NCI-H345 (cell line): ENCODE measurements around the gene TNPO3.
"Not testable (repeated sequence)": the region's sequence is repeated elsewhere in the genome, so short reads cannot be mapped to it uniquely, and the experiment has no call there.

Experiments used
- DNase-seq: peaks from one replicate; lab custom pipeline; 2025; lab: John Stamatoyannopoulos, UW

The TNPO3 gene

DNA sequence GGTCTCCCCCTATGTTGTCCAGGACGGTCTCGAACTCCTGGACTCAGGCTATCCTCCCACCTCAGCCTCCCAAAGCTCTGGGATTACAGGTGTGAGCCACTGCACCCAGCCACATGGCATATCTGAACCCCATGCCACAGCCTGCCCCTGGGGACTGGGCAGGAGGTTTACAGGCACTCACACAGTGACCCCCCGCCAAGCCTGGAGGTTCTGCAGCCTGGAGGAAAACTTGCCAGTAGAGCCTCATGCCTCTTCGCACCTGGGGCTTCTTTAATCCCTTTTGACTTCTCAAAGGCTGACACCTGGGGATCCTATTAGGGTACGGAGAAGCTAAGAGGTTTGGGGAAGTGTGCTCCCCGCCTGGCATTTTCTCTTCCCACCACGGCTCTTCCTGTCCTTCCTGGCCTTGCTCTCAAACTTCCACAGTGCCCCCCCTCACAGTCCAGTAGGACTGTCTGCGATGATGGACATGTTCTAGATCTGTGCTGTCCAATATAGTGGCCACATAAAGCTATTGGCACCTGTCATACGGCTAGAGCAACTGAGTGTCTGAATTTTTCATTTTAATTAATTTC is 133.0 kb downstream of the TNPO3 start:
- no peak for DNase-seq

DNA sequence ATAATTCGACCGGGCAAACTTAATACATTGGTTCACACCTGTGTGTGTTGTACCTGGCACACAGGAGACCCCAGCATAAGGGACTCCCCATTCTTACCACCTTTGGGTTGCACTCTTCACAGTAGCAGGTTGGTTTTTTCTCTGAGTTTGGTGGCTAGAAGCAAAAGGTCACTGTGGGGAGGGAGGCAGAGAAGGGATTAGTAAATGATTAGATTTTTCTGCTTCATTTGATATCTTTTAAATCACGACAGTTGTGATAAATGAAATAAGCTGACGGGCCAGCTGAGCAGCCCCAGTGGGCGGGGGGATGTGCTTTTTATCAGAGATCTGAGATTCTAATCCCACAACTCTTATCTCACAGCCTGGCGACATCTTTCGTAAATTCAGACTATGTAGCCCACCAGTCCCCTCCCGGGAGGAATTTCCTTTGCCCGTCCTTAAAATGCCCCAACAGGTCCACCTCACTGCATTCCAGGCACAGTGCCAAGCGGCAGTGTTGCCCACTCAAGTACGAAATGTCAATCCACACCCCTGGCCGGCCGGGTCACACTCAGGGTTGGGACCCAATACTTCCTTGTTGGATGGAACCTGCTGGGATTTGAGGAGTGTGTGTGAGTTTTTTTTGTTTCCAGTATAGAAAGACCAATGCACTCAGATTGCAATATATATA is 133.9 kb downstream of the TNPO3 start:
- no peak for DNase-seq

DNA sequence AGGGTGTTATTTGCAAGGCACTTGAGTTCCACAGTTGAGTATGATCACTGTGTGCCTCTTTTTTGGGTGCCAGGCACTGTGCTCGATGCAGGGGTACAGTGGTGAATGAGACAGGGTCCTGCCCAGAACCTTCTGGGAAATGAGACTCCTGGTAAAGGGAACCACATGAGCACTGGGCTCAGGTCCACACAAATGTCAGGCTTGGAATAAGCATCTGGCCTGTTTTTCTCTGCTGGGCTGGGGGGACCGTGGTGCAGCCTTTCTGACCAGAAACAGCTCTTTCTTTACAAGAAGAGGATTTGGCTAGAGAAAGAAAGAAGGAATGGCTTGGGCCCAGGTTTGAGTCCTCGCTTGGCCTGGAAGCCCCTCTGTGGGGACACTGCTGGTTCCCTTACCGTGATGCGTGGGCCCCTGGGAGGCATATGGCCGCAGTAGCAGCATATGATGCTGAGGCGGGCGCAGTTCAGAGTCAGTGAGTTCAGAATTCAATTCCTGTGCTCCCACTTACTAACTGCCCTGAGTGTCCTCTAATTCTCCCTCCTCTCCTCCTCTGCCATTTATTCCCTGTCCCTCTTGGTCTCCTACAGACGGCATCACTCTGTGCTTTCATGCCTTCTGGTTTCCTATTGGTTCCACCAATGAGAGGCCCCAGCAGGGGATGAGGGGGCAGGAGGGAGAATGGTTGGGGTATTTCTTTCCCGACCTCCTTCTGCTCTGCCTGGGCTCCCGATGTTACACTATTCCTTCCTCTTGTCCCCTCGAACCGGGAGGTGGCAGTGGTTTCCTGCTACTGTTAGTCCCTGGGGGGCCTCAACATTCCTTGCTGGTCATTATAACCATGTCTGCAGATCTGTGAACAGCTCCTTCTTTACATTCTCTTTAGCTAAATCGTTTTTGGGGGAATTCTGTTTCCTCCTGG is 134.8 kb downstream of the TNPO3 start:
- DNase-seq: no peak

DNA sequence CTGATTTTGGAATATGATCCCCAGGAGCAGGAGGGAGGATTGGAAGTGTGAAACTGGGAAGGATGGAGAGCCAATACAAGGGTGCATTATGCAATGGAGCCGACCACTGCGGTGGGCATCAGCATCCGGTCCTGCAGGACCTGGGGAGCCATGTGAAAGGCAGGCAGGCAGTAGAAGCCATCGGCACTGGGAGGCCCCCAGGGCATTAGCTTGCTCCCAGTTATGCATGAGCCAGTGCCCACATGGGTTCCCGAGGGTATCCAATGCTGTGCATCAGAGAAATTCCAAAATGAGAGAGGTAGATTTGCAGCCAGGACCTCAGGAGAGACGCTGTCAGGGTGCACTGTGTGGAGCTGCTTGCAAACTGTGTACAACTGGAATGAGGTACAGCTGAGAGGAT is 135.7 kb downstream of the TNPO3 start:
- DNase-seq: no peak

DNA sequence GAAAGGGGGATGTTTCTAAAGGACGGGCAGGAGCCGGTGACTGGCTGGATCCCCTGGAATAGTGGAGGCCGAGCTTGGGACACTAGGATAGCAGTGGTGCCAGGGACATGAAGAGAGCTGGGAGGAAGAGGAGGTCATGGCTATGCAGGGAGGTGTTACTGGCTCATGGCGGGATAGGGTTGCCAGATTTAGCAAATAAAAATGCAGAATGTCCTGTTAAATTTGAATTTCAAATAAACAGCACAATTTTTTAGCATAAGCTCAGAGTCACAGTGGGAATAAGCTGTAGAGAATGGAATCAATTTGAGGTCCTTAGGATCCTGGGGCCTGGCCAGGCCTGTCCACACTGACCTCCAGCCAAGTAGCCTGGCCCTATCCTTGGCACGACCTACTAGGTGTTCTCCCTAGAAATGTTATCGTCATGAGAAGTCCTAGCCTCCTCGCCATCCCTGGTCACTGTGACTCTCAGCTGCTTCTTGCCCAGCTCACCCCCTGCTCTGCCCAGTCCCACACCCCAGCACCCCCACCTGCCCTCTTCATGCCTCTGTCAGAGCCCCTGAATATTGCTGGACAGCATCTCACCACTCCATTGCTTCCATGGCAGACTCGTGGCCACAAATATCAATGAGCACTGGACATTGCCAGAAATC is 136.8 kb downstream of the TNPO3 start:
- DNase-seq: no peak

DNA sequence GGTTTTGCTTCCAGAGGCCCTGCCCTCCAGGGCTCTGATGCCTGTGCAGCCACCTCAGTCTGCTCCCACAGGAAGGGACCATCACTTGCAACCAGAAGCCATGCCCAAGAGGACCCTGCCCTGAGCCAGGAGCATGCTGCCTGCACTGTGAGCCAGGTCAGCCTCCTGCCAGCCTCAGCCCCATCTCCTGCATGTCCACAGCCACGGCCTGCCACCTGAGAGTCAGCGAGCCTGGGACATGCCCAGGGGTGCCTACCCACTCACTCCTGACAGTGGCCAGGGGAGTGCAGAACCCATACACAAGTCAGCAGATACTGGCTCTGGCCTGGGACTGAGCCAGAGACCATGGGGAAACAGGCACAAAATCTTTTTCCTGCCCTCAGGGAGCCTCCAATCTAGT is 137.8 kb downstream of the TNPO3 start:
- DNase-seq: no peak

DNA sequence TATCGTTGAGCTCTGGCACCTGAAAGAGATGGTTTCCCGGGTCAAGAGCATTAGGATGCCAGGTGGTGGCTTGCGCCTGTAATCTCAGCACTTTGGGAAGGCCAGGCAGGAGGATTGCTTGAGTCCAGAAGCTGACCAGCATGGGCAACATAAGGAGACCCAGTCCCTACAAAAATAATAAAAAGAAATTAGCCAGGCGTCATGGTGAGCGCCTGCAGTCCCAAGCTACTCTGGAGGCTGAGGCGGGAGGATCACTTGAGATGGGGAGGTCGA is 138.3 kb downstream of the TNPO3 start:
- no peak for DNase-seq

DNA sequence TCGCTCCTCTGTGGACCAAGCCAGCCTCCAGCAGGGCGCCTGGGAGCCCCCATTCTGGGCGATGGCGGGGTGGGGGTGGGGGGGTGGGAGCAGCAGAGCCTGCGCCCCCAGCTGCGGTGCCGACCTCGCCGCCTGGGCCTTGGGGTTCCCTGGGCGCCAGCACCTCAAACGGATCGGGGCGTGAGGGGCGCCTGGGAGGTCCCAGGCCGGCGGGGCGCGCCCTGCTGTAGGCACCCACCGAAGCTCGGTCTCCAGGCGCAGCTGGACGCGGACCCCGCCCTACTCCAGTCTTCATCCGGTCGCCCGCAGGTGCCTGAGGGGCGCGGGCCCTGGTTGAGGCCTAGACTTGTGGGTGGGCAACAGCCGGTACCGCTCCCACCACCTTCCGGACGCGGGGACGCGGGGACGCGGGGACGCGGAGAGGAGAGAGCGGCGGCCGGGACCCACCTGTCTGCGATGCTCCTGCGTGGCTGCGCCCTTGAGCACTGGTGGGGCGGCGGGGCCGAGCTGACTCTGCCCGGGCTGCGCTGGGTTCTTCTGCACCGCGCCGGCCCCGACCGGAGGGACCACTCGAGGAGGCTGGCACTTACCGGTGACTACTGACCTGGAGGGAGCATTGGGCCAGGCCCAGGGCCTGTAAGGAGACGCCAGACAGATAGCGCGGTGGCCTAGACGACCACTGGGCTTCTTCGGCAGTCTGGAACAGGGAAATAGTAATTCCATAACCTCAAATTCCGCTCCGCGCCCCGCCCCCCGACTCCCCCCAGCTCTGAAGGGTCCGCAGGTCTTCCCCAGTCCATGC is 138.9 kb downstream of the TNPO3 start:
- no peak for DNase-seq

DNA sequence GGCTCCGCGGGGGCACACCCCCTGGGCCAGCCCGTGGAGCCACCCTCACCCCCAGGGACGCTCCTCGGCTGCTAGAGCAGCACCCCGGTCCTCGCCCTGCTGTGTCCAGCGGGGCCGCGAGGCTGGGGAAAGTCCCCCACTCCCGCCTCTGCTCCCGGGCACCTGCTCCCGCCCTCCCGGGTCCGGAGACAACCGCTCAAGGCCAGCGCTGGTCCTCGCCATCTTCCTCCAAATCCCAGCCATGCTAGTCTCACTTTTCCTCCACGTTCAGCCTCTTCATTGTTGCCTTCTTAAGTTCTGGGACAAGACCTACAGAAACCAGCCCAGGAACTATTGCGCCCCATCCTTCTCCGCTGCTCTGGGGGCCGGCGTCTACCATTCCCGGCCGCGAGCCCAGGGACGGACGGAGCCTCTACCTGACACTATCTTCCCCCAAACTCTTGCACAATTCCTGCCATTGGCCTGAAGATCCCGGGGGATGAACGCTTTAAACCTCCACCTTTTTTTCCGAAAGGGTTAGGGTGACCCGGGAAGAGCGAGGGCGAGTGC is 139.6 kb downstream of the TNPO3 start:
- no peak for DNase-seq

DNA sequence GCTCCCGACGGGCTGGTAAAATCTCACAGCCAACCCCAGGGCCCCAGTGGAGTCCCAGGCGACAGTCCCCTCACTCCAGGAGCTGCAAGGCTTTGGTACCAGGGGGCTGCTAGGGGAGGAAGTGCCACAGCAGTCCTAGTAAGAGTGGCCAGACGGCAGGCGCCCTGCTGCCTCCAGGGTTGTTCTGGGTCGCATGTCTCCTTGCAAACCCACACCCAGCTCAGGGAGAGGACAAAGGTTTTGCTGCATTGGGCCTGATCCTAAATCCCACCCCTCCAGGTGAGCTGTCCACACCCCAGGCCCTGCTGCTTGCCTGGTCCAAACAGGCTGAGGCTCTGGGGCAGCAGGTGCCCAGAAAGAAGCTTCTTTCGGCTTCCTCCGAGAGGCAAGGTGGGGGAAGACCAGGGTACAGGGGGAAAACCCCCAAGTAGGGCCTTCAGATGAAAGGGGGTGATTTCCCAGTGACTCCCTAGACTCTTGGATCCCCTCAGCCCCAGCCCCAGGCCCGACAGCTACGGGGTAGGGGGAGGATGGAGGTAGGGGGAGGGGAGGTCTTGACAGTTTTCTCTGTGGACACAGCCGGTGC is 140.3 kb downstream of the TNPO3 start:
- no peak for DNase-seq

DNA sequence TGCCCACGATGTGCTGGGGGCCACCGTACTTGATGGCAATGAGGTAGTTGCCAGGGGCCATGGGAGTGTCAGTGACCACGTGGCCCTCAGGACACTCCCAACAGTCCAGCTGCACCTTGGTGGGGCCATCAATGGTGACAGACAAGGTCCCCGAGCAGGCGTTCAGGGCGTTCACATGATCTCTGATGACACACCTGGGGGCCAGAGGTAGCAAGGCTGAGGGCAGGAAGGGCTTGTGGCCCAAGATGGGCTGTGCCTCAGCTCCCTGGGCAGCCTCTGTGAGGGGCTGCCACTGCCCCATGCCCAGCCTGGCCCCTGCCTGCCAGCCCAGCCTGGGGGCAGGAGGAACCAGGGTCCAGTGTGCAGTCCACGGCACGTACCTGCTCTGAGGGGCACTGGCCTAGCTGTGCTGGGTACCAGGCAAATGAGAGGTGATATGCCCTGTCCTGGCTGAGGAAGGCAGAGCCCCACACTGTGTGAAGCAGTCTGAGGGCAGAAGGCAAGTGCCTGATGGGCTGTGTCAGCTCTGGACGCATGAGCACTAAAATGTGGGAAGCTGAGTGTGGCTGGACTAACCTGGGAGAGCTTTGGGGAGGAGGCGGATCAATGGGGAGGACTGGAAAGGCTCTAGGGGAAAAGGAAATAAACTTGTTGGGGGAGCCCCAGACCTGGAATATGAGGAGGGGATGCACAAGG is 140.9 kb downstream of the TNPO3 start:
- no peak for DNase-seq

DNA sequence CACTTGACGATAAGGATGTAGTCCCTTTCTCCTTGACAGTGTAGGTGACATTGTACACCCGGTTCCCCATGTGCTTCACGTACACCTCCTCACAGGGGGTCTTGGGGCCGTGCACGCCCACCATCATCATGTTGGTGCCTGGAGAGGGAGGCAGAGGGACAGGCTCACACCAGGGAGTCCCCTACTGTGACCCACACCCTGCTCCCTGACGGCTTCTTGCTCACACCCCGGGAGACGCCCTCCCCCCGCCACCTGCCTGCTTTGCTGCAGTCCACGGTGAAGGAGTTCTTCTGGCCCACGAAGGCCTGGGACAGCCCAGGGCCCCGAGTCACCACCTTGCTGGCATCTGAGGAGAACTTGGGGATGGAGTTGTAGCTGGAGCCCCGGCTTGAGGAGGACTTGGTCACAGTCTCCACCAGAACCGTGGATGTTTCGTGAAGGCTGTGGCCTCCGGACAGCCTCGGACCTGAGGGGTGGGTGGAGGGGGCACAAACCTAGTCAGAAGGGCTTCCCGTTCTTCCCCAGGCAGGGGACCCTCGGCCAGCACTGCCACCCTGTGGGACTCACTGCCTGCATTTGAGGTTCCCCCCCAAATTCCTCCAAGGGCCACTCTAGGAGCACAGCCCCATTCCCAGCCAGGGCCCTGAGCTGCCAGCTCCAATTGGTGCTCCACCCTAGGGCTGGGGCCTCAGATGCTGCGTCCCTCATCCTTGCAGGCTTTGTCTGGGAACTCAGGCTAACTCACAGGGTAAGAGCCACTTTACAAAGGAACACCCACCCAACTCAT is 142.0 kb downstream of the TNPO3 start:
- DNase-seq: not testable (repeated sequence)

DNA sequence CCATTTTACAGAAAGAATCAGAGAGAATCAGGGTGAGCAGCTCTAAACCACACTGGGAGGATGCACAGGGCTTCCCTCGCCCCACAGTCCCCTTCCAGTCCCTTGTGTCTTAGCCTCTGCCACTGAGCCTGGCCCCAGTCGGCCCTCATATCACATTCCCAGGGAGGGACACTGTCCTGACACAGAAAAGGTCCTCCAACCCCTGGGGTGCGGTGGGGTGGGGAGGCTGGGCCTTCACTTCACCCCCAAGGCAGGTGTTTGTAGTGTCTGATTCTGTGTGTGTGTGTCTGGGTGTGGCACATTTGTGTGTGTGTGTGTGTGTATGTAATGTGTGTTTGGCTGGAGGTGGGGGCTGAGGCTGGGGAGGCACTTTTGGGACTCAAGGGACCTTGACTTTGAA is 142.6 kb downstream of the TNPO3 start:
- DNase-seq: no peak

DNA sequence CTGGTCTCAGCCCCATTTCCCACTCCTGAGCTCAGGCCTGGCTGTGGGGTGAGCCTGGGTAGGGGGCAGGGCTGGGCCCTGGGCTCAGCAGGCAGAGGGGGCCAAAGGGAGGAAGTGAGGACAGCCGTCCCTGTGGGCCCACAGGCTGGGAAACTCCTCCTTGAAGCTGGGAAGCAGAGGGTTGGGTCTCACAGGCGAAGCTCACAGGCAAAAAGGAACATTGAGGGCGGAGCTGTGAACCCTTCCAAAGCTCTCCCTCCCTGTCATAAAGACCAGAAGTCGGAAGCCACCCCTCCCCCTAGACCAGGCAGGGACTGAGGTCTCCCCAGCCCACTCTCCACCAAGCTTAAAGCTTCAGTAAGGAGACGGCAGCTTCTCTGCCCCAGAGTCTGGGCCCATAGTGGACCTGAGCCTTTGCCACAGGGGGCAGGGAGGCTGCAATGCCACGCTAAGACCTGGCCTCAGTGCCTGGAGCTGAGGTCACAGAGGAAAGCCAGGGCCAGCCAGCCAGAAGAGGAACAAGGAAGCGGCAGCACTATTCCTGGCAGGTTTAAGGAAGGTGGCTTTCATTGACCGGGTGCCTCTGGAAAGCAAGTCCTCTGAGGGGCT is 143.4 kb downstream of the TNPO3 start:
- DNase-seq: no peak

DNA sequence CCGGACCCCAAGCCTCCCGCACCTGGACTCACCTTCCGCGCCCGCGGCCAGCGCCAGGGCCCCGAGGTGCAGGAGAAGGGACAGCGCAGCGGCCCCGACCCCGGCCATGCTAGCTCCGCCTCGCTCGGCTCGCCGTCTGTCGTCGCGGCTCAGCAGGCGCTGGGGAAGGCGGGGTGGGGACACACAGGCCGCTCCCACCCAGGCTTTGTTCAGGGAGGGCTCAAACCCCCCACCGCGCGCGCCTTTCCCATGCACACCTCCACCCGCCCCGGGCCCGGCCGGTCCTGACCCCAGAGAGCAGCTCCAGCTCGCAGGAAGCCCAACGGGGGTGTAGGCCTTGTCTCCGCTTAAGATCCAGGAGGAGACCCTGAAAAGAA is 144.4 kb downstream of the TNPO3 start, which contains the start of gene KCP:
KCP (minus strand) TSS at position 141 of the 377 bp plus-strand sequence; CDS start at position 108, 33 bp downstream.
- no peak for DNase-seq

DNA sequence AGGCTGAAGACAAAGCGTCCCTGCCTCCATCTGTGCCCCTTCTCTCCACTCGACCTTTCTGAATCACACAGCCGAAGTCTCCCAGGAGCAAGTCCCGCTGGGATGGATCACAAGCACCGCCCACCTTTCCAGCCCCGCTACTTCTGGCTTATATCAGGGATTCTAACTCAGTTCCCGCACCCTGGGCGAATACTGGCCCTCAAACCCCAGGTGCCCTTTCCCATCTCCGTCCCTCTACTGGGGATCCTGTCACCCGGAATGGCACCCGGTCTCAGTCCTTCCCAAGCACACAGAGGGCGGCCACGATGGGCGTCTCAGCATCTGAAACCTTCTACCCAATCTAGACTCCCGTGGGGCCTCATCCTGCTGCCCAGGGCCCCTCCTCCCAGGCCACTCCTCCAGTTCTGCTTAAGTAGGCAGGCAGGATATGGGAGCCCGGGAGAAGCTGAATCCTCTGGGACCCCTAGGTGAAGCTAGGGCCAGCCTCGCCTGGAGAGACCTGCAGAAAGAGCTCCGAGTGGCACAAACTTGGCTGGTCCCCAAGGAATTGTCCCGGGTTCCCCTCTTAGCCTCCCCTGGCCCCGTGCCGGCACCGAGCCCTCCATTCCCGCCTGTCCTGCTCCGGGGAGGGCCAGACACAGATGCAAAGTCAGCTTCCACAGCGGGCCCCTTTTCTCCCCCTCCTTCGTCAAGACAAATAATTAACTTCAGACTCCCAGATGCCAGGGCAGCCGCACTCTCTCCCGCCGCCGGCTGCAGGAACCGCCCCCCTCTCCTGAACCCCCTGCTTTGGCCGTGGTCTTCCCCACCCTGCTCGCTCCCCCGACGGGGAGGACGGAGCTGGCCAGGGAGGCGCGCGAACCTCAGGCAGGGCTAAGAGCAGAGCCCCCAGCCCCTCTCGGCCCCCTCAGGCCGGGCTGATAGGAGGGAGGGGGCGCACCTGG is 145.0 kb downstream of the TNPO3 start:
- no peak for DNase-seq

DNA sequence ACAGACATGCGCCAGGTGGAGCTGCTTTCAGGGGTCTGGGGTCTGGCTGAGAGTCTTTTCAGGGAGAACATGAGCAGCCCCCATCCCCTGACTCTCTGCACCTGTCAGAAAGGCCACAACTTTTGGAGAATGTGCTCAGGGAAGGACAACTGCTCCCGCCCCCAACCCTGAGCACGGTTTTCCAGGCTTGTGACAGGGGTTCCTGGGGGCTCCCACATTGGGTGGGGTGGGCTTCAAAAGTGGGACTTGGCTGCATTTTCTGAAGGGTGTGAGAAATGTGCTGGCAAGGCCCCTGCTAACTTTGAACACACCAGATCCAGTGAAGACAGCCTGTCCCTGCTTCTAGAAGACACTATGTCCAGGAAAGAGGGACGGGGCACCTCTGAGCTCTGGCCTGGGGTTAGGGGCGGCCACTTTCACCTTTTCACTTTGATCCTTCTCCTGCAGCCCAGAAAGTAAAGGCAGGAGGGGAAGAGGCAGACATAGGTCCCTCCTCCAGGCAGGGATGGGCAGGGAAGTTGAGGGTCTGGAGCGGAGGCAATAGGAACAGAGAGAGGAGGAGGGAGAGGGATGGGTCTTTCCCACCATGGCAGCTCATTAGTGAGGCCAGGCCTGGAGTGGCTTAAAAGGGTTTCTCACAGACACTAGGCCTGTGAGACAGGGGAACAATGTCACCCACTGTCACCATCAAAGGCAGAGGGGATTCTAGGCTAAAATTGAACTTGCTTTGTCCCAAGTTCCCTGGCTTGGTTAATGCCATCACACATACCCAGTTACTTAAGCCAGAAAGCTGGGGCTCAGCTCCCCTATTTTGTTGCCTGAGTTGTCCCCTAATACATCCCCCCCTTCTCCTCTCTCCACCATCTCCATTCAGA is 145.9 kb downstream of the TNPO3 start:
- no peak for DNase-seq
